ENCODE data around the gene CRPPA.

GRCh38 chr7:16463520-16463919 lies 42.2 kb upstream of the CRPPA start:
- TF ChIP-seq TAF1 (IDR thresholded peaks at IDR 0.05; ENCODE audit: borderline replicate concordance, insufficient read depth, low read length) (no peak), POLR2AphosphoS5 (IDR thresholded peaks at IDR 0.05; ENCODE audit: low read depth, low read length) (no peak), FOXP2 (optimal IDR thresholded peaks at IDR 0.05; ENCODE audit: borderline replicate concordance, extremely low read depth, extremely low read length, insufficient read depth) (no peak), SIN3A (IDR thresholded peaks at IDR 0.05; ENCODE audit: borderline replicate concordance, insufficient read depth, low read length) (no peak)
